Panc1 (cell line): Measurements from ENCODE around the gene CABP4.

Experiments used
- POLR2AphosphoS5 ChIP-seq: IDR thresholded peaks from 2 replicates; pipeline ENCODE4 v1.6.1; 2012; ENCODE audit warnings: mild to moderate bottlenecking, low read depth, low read length, moderate library complexity
- SIN3A ChIP-seq: IDR thresholded peaks from 2 replicates; pipeline ENCODE4 v1.6.1; 2012; ENCODE audit warnings: low read depth, mild to moderate bottlenecking, low read length, moderate library complexity, borderline replicate concordance; ENCODE audit not compliant: insufficient read depth
- TCF7L2 ChIP-seq: IDR thresholded peaks from 2 replicates; pipeline ENCODE4 v1.6.1; 2011; ENCODE audit warnings: mild to moderate bottlenecking, low read depth, low read length, inconsistent platforms
- TF ChIP-seq, protein P1 (sequence below): fragments of 450-650 bp; IDR thresholded peaks from 2 replicates; pipeline ENCODE4 v1.5.1; 2017; ENCODE audit warnings: mild to moderate bottlenecking
- TF ChIP-seq, protein P2 (sequence below), 2 experiments: IDR thresholded peaks; 2 replicates each; pipeline ENCODE4 v1.6.1; 2011 to 2012; ENCODE audit warnings: low read depth in 2 of 2, control low read depth in 1 of 2, low read length in 1 of 2, mild to moderate bottlenecking in 1 of 2, moderate library complexity in 1 of 2; ENCODE audit not compliant: insufficient read depth in 1 of 2

DNA sequence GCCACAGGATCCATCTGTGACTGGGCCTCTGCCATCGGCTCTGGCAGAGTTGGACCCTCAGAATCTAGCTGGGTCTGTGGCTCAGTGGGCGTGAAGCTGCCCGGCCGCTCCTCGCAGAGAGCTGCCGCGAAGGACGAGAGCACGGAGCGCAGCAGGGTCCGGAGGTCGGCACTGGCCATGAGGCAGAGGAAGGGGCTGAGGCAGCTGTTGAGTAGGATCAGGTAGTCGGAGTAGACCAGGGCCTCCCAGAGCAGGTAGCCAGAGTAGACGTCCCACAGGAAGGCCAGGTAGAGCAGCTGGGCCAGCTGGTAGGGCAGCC lies 3.5 kb upstream of the CABP4 start:
- TF ChIP-seq, protein P1, sequence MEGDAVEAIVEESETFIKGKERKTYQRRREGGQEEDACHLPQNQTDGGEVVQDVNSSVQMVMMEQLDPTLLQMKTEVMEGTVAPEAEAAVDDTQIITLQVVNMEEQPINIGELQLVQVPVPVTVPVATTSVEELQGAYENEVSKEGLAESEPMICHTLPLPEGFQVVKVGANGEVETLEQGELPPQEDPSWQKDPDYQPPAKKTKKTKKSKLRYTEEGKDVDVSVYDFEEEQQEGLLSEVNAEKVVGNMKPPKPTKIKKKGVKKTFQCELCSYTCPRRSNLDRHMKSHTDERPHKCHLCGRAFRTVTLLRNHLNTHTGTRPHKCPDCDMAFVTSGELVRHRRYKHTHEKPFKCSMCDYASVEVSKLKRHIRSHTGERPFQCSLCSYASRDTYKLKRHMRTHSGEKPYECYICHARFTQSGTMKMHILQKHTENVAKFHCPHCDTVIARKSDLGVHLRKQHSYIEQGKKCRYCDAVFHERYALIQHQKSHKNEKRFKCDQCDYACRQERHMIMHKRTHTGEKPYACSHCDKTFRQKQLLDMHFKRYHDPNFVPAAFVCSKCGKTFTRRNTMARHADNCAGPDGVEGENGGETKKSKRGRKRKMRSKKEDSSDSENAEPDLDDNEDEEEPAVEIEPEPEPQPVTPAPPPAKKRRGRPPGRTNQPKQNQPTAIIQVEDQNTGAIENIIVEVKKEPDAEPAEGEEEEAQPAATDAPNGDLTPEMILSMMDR, result no peak
- TF ChIP-seq POLR2AphosphoS5 (no peak), TCF7L2 (no peak), SIN3A (no peak)
- TF ChIP-seq, protein P2, sequence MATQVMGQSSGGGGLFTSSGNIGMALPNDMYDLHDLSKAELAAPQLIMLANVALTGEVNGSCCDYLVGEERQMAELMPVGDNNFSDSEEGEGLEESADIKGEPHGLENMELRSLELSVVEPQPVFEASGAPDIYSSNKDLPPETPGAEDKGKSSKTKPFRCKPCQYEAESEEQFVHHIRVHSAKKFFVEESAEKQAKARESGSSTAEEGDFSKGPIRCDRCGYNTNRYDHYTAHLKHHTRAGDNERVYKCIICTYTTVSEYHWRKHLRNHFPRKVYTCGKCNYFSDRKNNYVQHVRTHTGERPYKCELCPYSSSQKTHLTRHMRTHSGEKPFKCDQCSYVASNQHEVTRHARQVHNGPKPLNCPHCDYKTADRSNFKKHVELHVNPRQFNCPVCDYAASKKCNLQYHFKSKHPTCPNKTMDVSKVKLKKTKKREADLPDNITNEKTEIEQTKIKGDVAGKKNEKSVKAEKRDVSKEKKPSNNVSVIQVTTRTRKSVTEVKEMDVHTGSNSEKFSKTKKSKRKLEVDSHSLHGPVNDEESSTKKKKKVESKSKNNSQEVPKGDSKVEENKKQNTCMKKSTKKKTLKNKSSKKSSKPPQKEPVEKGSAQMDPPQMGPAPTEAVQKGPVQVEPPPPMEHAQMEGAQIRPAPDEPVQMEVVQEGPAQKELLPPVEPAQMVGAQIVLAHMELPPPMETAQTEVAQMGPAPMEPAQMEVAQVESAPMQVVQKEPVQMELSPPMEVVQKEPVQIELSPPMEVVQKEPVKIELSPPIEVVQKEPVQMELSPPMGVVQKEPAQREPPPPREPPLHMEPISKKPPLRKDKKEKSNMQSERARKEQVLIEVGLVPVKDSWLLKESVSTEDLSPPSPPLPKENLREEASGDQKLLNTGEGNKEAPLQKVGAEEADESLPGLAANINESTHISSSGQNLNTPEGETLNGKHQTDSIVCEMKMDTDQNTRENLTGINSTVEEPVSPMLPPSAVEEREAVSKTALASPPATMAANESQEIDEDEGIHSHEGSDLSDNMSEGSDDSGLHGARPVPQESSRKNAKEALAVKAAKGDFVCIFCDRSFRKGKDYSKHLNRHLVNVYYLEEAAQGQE (IDR thresholded peaks at IDR 0.05; ENCODE audit: insufficient read depth in 1 of 2, low read depth in 2 of 2, low read length in 1 of 2), result no peak
